HG03442 (cell line): ENCODE results near the gene PNPO.

Source experiments
- ATAC-seq: cut with Tn5 transposase; IDR thresholded peaks from one replicate; pipeline ENCODE4 v1.9.1; 2021; ENCODE audit warnings: mild to moderate bottlenecking, moderate library complexity; ENCODE audit not compliant: unreplicated experiment

Gene PNPO

GRCh38 chr17:47941246-47942095 lies at the start of gene PNPO:
Gene PNPO, plus strand, starts transcription at chr17:47941571. Its CDS starts 105 bp downstream, at chr17:47941676.
- peak; percentile 92 for ATAC-seq

DNA sequence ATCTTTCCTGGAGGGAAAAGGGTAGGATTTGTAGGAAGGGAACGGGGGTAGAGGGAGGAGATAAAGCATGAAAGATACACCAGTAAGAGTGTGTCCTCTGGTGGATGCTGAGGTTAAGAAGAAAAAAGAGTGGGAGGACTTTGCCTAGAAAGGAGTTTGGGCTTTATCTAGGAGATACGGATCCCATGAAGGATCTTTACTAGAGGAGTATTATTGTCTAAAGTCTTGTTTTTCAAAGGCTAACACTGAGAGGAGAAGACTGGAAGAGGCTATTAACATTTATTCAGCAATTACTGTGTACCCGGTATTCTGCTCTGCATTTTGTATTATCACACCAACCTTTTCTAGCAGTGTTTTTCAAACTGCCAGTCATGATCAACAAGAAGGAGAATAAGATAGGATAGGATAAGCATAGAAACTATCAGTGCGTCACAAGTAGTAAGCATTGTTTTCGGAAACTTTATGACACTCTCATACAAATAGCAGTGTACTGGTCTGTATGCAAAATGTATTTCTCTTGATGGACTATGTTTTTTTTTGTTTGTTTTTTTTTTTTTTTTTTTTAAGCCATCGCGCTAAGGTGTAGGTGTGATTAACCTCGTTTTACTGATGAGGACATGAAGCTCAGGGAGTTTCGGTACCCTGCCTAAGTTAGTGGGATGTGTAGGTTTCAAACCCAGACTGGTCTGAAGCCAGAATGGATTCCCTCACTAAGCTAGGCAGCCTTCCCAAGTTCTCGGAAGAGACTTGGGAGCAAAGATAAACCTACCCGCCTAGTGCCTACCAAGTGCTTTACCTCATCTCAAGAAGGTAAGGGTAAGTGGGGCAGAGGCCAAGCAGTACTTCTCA lies 46.6 kb upstream of the PNPO start:
- no peak for ATAC-seq

GRCh38 chr17:47895347-47895855 lies 46.0 kb upstream of the PNPO start:
- ATAC-seq = no peak

GRCh38 chr17:47895856-47896671 lies 45.3 kb upstream of the PNPO start, which contains the start of gene SP2:
Gene SP2, plus strand, starts transcription at chr17:47896236. Its CDS starts 51 bp downstream, at chr17:47896287.
- ATAC-seq = peak; percentile 84

DNA sequence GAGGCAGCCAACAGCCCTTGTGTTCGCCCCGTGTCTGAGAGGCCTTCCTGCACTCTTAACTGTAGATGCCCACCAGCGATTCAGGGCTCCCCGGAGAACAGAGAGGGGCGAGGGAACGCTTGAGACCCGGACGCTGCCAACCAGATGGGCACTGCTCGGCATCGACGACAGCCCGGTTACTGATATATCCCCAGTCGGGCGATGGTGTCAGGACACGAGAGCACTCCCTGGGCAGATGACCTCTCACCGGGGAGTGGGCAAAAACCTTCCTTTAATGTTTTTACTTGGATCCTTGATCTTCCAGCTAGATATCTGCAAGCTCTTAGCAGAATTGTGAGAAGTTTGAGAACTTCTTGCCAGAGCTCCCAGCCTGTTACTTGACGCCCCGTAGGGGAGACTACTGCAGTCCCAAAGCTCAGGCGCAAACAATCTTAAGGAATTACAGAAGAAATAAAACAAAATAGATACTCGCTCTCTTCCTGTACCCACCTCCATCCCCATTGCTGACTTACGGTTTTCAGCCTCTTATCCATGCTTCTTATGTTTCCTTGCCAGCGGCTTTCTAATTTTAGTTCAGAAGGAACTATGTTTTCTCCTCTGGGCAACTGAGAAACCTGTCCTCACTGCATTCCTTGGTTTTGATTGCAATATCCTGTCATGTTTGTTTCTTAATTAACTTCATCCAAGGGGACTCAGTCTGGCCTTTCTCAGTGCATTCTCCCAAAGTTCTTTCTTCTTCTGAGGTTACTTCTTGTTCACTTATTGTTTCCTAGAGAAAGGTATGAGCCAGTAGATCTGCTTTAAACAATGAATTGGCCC lies 44.5 kb upstream of the PNPO start:
- ATAC-seq = no peak

GRCh38 chr17:47897561-47897960 lies 43.8 kb upstream of the PNPO start:
- no peak for ATAC-seq

GRCh38 chr17:47898241-47898640 lies 43.1 kb upstream of the PNPO start:
- no peak for ATAC-seq

DNA sequence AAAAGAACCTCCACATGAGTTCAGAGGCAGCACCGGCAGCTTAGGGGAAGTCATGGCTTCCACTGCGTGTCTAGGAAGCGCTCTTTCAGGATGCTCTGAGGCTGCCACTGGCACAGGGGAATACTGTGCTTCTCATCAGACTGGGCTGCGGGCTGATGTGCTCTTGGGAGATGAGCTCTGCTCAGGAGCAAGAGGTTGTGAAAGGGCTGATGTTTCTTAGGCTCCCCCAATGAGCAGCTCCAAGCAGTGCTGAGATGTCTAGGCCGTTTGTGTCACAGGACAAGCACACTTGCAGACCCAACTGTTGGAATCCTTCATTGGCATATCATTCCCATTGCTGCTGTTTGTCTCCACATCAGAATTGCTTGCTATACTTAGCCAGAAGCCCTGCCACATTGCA lies 41.7 kb upstream of the PNPO start:
- ATAC-seq = no peak

DNA sequence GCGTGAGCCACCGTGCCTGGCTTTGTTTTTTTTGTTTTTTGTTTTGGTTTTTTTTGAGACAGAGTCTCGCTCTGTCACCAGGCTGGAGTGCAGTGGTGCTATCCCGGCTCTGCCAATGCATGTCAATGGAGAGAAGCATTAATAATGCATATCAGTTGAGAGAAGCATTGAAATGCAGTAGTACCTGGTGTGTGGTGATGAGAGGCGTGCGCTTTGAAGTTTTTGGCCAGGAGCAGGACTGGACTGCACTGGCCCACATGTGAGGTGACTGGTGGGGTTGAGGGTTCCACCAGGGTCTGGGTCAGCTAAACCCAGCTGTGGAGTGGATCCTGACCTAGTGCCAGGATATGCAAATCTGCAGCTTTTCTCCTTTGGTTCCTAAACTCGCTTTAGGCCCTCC lies 39.9 kb upstream of the PNPO start:
- ATAC-seq = no peak

DNA sequence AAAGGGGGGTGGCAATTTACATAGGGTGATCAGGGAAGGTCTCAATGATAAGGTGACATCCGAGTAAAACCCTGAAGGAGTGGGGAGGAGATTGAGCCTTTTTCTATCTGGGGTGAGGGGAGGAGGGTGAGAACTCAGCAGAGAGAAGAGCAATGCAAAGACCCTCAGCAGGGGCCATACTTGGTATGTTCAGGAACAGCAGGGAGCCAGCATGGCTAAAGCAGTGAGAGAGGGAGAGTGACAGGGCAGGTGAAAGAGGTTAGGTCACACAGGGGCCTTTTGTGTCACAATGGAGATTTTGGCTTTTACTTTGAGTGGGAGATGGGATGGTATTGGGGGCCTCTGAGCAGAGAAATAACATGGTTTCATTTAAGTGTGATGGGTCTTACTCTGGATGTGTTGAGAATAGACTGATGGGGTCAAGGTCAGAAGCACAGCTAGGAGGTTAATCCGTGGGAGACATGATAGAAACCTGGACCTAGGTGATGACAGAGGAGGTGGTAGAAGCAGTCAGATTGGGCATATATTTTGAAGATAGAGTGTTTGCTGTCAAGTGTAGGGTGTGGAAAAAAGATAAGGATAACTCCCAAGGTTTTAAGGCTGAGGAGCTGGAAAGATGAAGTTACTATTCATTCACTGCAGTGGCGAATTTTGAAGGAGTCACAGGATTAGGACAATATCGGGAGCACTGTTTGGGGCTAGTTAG lies 39.2 kb upstream of the PNPO start:
- no peak for ATAC-seq

DNA sequence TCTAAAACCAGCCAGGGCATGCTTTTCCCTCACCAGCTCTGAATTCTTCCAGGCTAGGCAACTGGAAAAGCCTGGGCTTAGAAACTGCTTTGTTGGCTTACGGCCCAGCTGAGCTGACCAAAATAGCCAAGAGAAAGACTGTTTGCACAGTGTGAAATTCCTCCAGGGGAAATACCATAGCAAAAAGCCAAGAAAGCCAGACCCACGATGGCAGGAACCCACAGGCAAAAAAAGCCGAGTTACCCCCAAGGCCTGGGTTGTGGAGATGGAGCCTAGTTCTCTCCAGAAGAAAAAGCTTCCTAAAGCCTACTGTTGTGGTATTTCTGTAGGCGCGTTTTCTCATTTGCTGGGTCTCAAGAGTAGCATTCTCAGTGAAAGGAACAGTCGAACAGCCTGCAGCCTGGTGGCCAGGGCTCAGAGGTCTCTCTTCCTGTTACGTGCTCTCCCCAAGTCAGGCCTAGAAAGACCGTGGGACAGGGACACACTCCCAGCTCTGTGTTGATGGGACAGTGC lies 36.1 kb upstream of the PNPO start:
- ATAC-seq = no peak

- ATAC-seq = no peak
Observed at GRCh38 chr17:47906443-47906842, 34.9 kb upstream of the PNPO start.

- ATAC-seq = no peak
Observed at GRCh38 chr17:47907932-47908562, 33.3 kb upstream of the PNPO start.

DNA sequence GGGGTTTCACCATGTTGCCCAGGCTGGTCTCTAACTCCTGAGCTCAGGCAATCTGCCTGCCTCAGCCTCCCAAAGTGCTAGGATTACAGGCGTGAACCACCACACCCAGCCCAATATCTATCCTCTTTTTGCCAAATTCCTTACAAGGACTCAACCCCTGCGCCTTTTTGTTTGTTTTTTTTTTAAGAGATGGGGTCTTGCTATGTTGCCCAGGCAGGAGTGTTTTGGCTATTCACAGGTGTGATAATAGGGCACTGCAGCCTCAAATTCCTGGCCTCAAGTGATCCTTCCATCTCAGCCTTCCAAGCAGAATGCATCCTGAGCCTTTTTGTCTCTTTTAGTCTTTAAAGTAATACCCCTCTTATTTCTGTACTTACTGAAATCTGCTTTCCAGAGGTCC lies 28.3 kb upstream of the PNPO start:
- ATAC-seq = no peak

GRCh38 chr17:47914306-47914948 lies 26.9 kb upstream of the PNPO start:
- no peak for ATAC-seq

- ATAC-seq = no peak
Observed at GRCh38 chr17:47915776-47916398, 25.5 kb upstream of the PNPO start.

GRCh38 chr17:47916489-47917208 lies 24.7 kb upstream of the PNPO start:
- ATAC-seq = no peak
